Natural killer cell (primary cell): Measurements from ENCODE around the gene MAP2K2. TPM values are rescaled to one million over a fixed set of nuclear protein-coding genes. Genes with fewer than 3 reads are reported as not detected.

ENCODE experiments used
- ATAC-seq, 3 donors: fragments of 150-1000 bp in 2 of 3; fragments of 200-7000 bp in 1 of 3; cut with Tn5 transposase; 1 replicate in 1 of 3; 2 replicates in 2 of 3; pipeline ENCODE4 v1.10.0; 2021; ENCODE audit warnings: mild to moderate bottlenecking in 2 of 3, moderate library complexity in 2 of 3
- DNase-seq, 2 donors: peaks; one replicate each; pipeline versions ENCODE4 v3.0.0 to v3.0.0-alpha.2; 2013 to 2021; ENCODE audit warnings: mixed read lengths in 1 of 2
- H3K27ac ChIP-seq: one replicate; pipeline ENCODE4 v1.5.1; 2013; ENCODE audit warnings: mild to moderate bottlenecking, low read length
- H3K27me3 ChIP-seq: one replicate; pipeline ENCODE4 v1.6.1; 2013; ENCODE audit warnings: low read length; ENCODE audit not compliant: control insufficient read depth, insufficient read depth
- H3K36me3 ChIP-seq: one replicate; pipeline ENCODE4 v1.6.1; 2013; ENCODE audit warnings: low read length; ENCODE audit not compliant: control insufficient read depth, insufficient read depth
- H3K4me1 ChIP-seq: one replicate; pipeline ENCODE4 v1.6.1; 2013; ENCODE audit warnings: low read length; ENCODE audit not compliant: control insufficient read depth, insufficient read depth
- H3K4me3 ChIP-seq: one replicate; pipeline ENCODE4 v1.5.1; 2013; ENCODE audit warnings: low read length
- H3K9me3 ChIP-seq: one replicate; pipeline ENCODE4 v1.6.1; 2013; ENCODE audit warnings: low read length; ENCODE audit not compliant: control insufficient read depth, insufficient read depth
- H3K27ac Mint-ChIP-seq, 2 donors: one replicate each; pipeline ENCODE4 v1.8.0; 2022; ENCODE audit warnings: mild to moderate bottlenecking in 2 of 2, mixed read lengths in 2 of 2, moderate library complexity in 1 of 2
- H3K27me3 Mint-ChIP-seq, 2 donors: one replicate each; pipeline ENCODE4 v1.8.0; 2022; ENCODE audit warnings: low read depth in 2 of 2, mixed read lengths in 2 of 2
- H3K36me3 Mint-ChIP-seq: one replicate; pipeline ENCODE4 v1.8.0; 2022; ENCODE audit warnings: mixed read lengths
- H3K4me1 Mint-ChIP-seq, 2 donors: one replicate each; pipeline ENCODE4 v1.8.0; 2022; ENCODE audit warnings: mixed read lengths in 2 of 2
- H3K4me3 Mint-ChIP-seq: one replicate; pipeline ENCODE4 v1.8.0; 2022; ENCODE audit warnings: mild to moderate bottlenecking, moderate library complexity, mixed read lengths
- H3K9me3 Mint-ChIP-seq, 2 donors: one replicate each; pipeline ENCODE4 v1.8.0; 2022; ENCODE audit warnings: mixed read lengths in 2 of 2
- CTCF ChIP-seq: fragments of 200-600 bp; IDR thresholded peaks from one replicate; pipeline ENCODE4 v1.8.0; 2022; ENCODE audit warnings: antibody characterized with exemption
- WGBS: methylation state at CpG from one replicate; pipeline ENCODE4 v1.1.7; 2013; ENCODE audit warnings: missing lambda C conversion rate; ENCODE audit not compliant: insufficient coverage; 5-methylcytosine and 5-hydroxymethylcytosine counted together
- intact Hi-C: fragments of 100-400 bp; cut with micrococcal nuclease; formaldehyde crosslinking; loops from one replicate; pipeline ENCODE4 v1.14.2; 2022
- total RNA-seq, 4 donors: library from RNA; stranded (reverse); fragments of 120-200 nt in 1 of 4; gene quantifications; one replicate each; pipeline versions ENCODE4 v1.2.3 to v1.2.4, GENCODE V29; 2013 to 2022

The MAP2K2 gene
- total RNA-seq, 3 donors from 2014 or later (not counting 1 experiment from before 2014, with no cell fraction given) = 137 to 154 (median 152) TPM

GRCh38 chr19:4066176-4066606 is 57.7 kb downstream of the MAP2K2 start:
- Mint-ChIP-seq H3K36me3 (no peaks in the 10 kb centered on the region), H3K9me3 (no peaks in the 10 kb centered on the region), H3K4me1 (peaks cover 24 to 34% of the 10 kb centered on the region in 2 donors), H3K4me3 (peak overlapping the region; percentile 74), H3K27me3 (no peaks in the 10 kb centered on the region), H3K27ac (peak overlapping the region; percentile 80 to 86)
- intact Hi-C loops = loop anchor here (2.0 to 5.0 kb wide), 2 partner anchors 39 to 79 kb away; partner anchors contain the start of gene EEF2
- ATAC-seq (no peak), DNase-seq (peak in 1 of 2 donors; percentile 48)
- Histone ChIP-seq H3K9me3 (no peaks in the 10 kb centered on the region), H3K27me3 (no peaks in the 10 kb centered on the region), H3K27ac (peak overlapping the region; percentile 84), H3K4me1 (peaks cover 61% of the 10 kb centered on the region), H3K4me3 (peak overlapping the region; percentile 99), H3K36me3 (peaks cover 15% of the 10 kb centered on the region)
- no peak for TF ChIP-seq CTCF
- under 1% methylated on average over 29 of the region's 31 CpGs for WGBS

- Mint-ChIP-seq H3K4me3 (peak overlapping the region; percentile 74), H3K27me3 (no peaks in the 10 kb centered on the region), H3K9me3 (no peaks in the 10 kb centered on the region), H3K4me1 (peaks cover 24 to 35% of the 10 kb centered on the region in 2 donors), H3K36me3 (no peaks in the 10 kb centered on the region), H3K27ac (peak overlapping the region in 1 of 2 donors; percentile 86)
- Histone ChIP-seq H3K27ac (no peak overlapping the region), H3K36me3 (peaks cover 15% of the 10 kb centered on the region), H3K9me3 (no peaks in the 10 kb centered on the region), H3K4me3 (peak overlapping the region; percentile 99), H3K4me1 (peaks cover 67% of the 10 kb centered on the region), H3K27me3 (no peaks in the 10 kb centered on the region)
- peak; percentile 76 to 92 (median 79) for ATAC-seq
- peak; percentile 98 for DNase-seq
- under 1% methylated on average over 84 of the region's 98 CpGs for WGBS
- intact Hi-C loops = loop anchor here (2.0 to 5.0 kb wide), 2 partner anchors 39 to 78 kb away; partner anchors contain the start of gene EEF2
- TF ChIP-seq CTCF = no peak
Observed at GRCh38 chr19:4065430-4066175, 58.3 kb downstream of the MAP2K2 start.

GRCh38 chr19:4064496-4065260 is 59.2 kb downstream of the MAP2K2 start:
- Histone ChIP-seq H3K9me3 (no peaks in the 10 kb centered on the region), H3K27ac (peak overlapping the region; percentile 85), H3K4me1 (peaks cover 70% of the 10 kb centered on the region), H3K4me3 (peak overlapping the region; percentile 65), H3K27me3 (no peaks in the 10 kb centered on the region), H3K36me3 (peaks cover 15% of the 10 kb centered on the region)
- Mint-ChIP-seq H3K4me1 (peaks cover 27 to 41% of the 10 kb centered on the region in 2 donors), H3K27ac (peak overlapping the region; percentile 85), H3K4me3 (peak overlapping the region; percentile 88), H3K9me3 (no peaks in the 10 kb centered on the region), H3K36me3 (no peaks in the 10 kb centered on the region), H3K27me3 (no peaks in the 10 kb centered on the region)
- ATAC-seq = peak in 2 of 3 donors; percentile 5 to 6
- WGBS = under 1% methylated on average over 55 of the region's 57 CpGs
- no peak for TF ChIP-seq CTCF
- intact Hi-C loops = loop anchor here (5.0 kb wide), 1 partner anchor 77 kb away; the partner anchor contains the start of gene EEF2
- DNase-seq = peak; percentile 63 to 71
